Suprapubic skin (tissue), 4 donors: ENCODE data around the gene CROCC2. TPM values are rescaled to one million over a fixed set of nuclear protein-coding genes. Genes with fewer than 3 reads are reported as not detected.

Experiments used
- DNase-seq, 2 donors: peaks; one replicate each; pipeline ENCODE4 v3.0.0-alpha.2; 2019; ENCODE audit warnings: low spot score in 2 of 2
- H3K27ac ChIP-seq: fragments of 200-600 bp; sonication (generic); one replicate; pipeline ENCODE4 v1.5.1; 2019
- H3K27me3 ChIP-seq: fragments of 200-600 bp; sonication (generic); one replicate; pipeline ENCODE4 v1.5.1; 2019
- H3K36me3 ChIP-seq: fragments of 200-600 bp; sonication (generic); one replicate; pipeline ENCODE4 v1.5.1; 2019
- H3K4me1 ChIP-seq: fragments of 200-600 bp; sonication (generic); one replicate; pipeline ENCODE4 v1.5.1; 2019
- H3K4me3 ChIP-seq: fragments of 200-600 bp; sonication (generic); one replicate; pipeline ENCODE4 v1.5.1; 2019; ENCODE audit warnings: mild to moderate bottlenecking
- H3K9me3 ChIP-seq: fragments of 200-600 bp; sonication (generic); one replicate; pipeline ENCODE4 v1.5.1; 2019
- EP300 ChIP-seq: sonication (generic); formaldehyde crosslinking; IDR thresholded peaks from one replicate; pipeline ENCODE4 v1.6.1; 2017; ENCODE audit warnings: antibody characterized with exemption
- POLR2A ChIP-seq, 2 donors: fragments of 450-650 bp; IDR thresholded peaks; one replicate each; pipeline ENCODE4 v1.6.1; 2017; ENCODE audit warnings: antibody characterized with exemption in 2 of 2, mild to moderate bottlenecking in 2 of 2, moderate library complexity in 2 of 2
- POLR2AphosphoS5 ChIP-seq, 3 donors: sonication (generic); formaldehyde crosslinking; IDR thresholded peaks; one replicate each; pipeline ENCODE4 v1.6.1; 2017; ENCODE audit warnings: antibody characterized with exemption in 3 of 3
- WGBS: methylation state at CpG from one replicate; pipeline ENCODE4 v1.1.5; 2018; 5-methylcytosine and 5-hydroxymethylcytosine counted together
- total RNA-seq, 4 donors: library from RNA; depleted of rRNA; stranded (reverse); fragments of >200 nt; gene quantifications; one replicate each; pipeline ENCODE4 v1.1.0, GENCODE V29; 2016
- TF ChIP-seq, protein P1 (sequence below), 2 donors: fragments of 200-600 bp in 1 of 2; fragments of 450-650 bp in 1 of 2; sonication (generic) in 1 of 2; IDR thresholded peaks; one replicate each; pipeline ENCODE4 v1.5.1; 2016 to 2019; ENCODE audit warnings: antibody characterized with exemption in 2 of 2, mild to moderate bottlenecking in 1 of 2, moderate library complexity in 1 of 2

CROCC2 gene
- total RNA-seq, 4 donors from 2014 or later, result not detected

DNA sequence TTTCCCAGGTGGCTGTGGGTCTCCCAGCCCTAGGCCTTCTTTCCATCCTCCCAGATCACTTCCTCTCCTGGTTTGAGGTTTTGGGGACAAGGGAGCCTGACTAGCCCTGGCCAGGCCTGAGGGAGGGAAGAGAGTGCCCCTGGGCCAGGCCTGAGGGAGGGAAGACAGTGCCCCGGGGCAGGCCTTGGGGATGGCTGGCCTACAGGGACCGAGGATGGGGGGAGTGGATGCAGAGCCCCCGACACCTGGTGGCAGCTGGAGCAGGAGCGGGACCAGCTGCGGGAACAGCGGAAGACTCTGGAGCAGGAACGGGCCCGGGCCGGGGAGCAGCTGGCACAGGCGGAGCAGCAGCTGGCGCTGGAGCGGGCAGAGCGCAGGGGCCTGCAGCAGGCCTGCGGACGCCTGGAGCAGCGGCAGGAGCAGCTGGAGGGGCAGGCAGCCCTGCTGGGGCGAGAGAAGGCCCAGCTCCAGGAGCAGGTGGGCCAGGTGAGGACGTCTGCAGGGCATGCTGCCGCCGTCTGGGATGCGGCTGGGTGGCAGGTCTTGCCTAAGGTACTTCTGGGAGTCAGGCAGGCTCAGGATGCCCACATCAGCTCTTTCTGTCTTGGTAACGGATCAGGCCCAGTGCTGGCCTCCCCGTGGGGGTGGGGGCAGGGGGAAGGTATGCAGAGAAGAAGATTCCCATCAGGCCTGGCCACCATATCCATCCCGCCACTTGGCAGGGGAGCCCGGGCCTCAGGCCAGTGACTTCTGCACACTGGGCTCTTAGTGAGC is 29.2 kb downstream of the CROCC2 start:
- TF ChIP-seq POLR2A (IDR thresholded peaks at IDR 0.05) (no peak), POLR2AphosphoS5 (IDR thresholded peaks at IDR 0.05) (no peak), EP300 (no peak)
- TF ChIP-seq, protein P1, sequence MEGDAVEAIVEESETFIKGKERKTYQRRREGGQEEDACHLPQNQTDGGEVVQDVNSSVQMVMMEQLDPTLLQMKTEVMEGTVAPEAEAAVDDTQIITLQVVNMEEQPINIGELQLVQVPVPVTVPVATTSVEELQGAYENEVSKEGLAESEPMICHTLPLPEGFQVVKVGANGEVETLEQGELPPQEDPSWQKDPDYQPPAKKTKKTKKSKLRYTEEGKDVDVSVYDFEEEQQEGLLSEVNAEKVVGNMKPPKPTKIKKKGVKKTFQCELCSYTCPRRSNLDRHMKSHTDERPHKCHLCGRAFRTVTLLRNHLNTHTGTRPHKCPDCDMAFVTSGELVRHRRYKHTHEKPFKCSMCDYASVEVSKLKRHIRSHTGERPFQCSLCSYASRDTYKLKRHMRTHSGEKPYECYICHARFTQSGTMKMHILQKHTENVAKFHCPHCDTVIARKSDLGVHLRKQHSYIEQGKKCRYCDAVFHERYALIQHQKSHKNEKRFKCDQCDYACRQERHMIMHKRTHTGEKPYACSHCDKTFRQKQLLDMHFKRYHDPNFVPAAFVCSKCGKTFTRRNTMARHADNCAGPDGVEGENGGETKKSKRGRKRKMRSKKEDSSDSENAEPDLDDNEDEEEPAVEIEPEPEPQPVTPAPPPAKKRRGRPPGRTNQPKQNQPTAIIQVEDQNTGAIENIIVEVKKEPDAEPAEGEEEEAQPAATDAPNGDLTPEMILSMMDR (IDR thresholded peaks at IDR 0.05), result no peak
- Histone ChIP-seq H3K4me3 (no peak overlapping the region), H3K4me1 (no peaks in the 10 kb centered on the region), H3K36me3 (no peaks in the 10 kb centered on the region), H3K27me3 (peaks cover 3% of the 10 kb centered on the region), H3K27ac (no peak overlapping the region), H3K9me3 (peaks cover 4% of the 10 kb centered on the region)
- 68% methylated on average over 24 of the region's 25 CpGs for WGBS
- DNase-seq, result peak; percentile 45 to 68

DNA sequence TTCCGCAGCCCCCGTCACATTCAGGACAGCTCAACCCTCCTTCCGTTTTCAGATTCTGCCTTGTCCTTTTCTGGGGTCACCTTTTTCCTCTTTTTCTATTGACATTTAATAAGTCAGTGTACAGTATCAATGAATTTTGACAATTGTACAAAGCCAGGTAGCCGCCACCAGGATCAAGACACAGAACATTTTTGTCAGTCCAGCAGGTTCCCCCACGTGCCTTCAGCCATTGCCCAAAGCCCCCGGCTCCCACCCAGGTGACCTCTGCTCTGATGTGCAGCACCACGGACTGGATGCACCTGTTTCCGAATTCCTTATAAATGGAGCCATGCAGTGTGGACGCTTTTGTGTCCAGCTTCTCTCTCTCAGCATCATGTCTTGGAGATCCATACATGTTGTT is 30.0 kb downstream of the CROCC2 start:
- peak; percentile 43 to 46 for DNase-seq
- Histone ChIP-seq H3K27me3 (peaks cover 3% of the 10 kb centered on the region), H3K4me3 (no peak overlapping the region), H3K27ac (no peak overlapping the region), H3K9me3 (peaks cover 4% of the 10 kb centered on the region), H3K4me1 (no peaks in the 10 kb centered on the region), H3K36me3 (no peaks in the 10 kb centered on the region)
- no peak for TF ChIP-seq POLR2A (IDR thresholded peaks at IDR 0.05)
- TF ChIP-seq, protein P1 (IDR thresholded peaks at IDR 0.05), result no peak
- 92% methylated on average over 9 of the region's 9 CpGs for WGBS

DNA sequence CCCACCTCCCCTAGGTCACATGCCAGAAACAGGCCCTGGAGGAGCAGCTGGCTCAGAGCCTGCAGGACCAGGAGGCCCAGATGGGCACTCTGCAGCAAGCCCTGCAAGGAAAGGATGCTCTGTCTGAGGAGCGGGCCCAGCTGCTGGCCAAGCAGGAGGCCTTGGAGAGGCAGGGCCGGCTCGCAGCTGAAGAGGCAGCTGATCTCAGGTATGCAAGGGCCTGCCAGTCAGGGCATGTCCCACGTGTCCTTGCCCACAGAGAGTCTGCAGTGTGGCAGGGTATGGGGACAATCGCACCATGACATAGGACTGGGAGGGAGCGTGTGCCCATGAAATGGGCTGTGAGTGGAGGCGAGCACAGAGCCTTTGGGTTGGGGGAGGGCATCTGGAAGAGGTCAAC is 39.9 kb downstream of the CROCC2 start:
- Histone ChIP-seq H3K4me1 (peaks cover 4% of the 10 kb centered on the region), H3K9me3 (peaks cover 3% of the 10 kb centered on the region), H3K36me3 (no peaks in the 10 kb centered on the region), H3K27ac (no peak overlapping the region), H3K4me3 (no peak overlapping the region), H3K27me3 (no peaks in the 10 kb centered on the region)
- TF ChIP-seq, protein P1 (IDR thresholded peaks at IDR 0.05), result no peak
- TF ChIP-seq POLR2AphosphoS5 (IDR thresholded peaks at IDR 0.05) (no peak), POLR2A (IDR thresholded peaks at IDR 0.05) (no peak), EP300 (no peak)
- peak; percentile 49 to 65 for DNase-seq
- 64% methylated on average over 7 of the region's 7 CpGs for WGBS

DNA sequence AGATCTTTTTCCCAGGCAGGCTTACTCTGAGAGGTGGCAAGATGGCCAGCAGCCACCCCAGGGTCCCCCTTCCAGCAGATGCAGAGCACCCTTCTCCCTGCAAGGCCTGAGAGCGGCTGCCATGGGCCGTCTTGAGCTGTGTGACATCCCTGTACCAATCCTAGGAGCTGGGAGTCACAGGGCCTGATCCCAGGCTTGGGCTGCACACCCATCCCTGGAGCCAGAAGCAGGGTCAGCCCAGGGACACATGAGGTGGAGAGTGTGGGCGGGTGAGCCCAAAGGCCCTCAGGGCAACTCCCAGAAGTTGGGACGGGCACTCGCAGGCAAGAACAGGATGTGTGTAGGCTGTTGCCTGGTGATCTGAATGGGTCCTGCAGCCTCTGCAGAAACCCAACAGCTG is 40.5 kb downstream of the CROCC2 start:
- Histone ChIP-seq H3K27me3 (no peaks in the 10 kb centered on the region), H3K27ac (no peak overlapping the region), H3K36me3 (no peaks in the 10 kb centered on the region), H3K9me3 (peaks cover 3% of the 10 kb centered on the region), H3K4me3 (no peak overlapping the region), H3K4me1 (peaks cover 4% of the 10 kb centered on the region)
- DNase-seq, result peak; percentile 32 to 64
- TF ChIP-seq EP300, result no peak
- 60% methylated on average over 2 of the region's 5 CpGs for WGBS

DNA sequence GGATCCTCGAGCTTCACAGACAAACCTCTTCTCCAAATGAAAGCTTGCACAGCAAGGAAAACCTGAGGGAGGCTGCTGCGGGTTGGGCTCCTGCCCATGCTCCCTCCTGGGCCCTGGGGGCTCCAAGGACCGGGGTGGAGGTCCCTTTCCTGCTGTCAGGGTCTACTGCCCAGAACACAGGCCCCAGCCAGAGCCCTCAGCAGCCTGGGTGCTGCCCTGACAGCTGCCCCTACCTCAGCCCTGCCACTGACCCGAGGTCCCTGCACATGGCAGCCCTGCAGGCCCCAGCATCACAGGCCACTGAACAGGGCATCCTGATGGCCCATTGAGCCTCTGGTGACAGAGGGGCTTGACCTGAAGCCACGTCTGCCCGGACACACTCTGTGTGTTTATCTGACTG is 41.0 kb downstream of the CROCC2 start:
- peak in 1 of 2 donors; percentile 61 for DNase-seq
- Histone ChIP-seq H3K4me3 (no peak overlapping the region), H3K27ac (no peak overlapping the region), H3K9me3 (peaks cover 3% of the 10 kb centered on the region), H3K4me1 (peaks cover 4% of the 10 kb centered on the region), H3K36me3 (no peaks in the 10 kb centered on the region), H3K27me3 (no peaks in the 10 kb centered on the region)
- WGBS, result 86% methylated on average over 2 of the region's 6 CpGs
- TF ChIP-seq EP300, result no peak
- TF ChIP-seq, protein P1 (IDR thresholded peaks at IDR 0.05), result no peak
- TF ChIP-seq POLR2AphosphoS5 (IDR thresholded peaks at IDR 0.05), result no peak
- TF ChIP-seq POLR2A (IDR thresholded peaks at IDR 0.05), result no peak
